Upper lobe of left lung (tissue), 6 donors: ENCODE data around the gene ZBTB47. TPM values are rescaled to one million over a fixed set of nuclear protein-coding genes. Genes with fewer than 3 reads are reported as not detected.
A peak's percentile ranks its signal among the peaks of the same experiment; 100 is the strongest.

Experiments used
- ATAC-seq, 2 donors: fragments of 200-7000 bp; cut with Tn5 transposase; one replicate each; pipeline ENCODE4 v1.9.1; 2022; ENCODE audit warnings: mild to moderate bottlenecking in 2 of 2, moderate library complexity in 2 of 2; ENCODE audit not compliant: low FRiP score in 2 of 2
- DNase-seq, 2 donors: peaks; one replicate each; pipeline ENCODE4 v3.0.0-alpha.2; 2019 to 2020
- H3K27ac ChIP-seq, 4 donors: fragments of 200-600 bp; sonication (generic); one replicate each; pipeline ENCODE4 v1.5.1; 2016 to 2019
- H3K27me3 ChIP-seq, 4 donors: fragments of 200-600 bp; sonication (generic); one replicate each; pipeline ENCODE4 v1.5.1; 2017 to 2019
- H3K36me3 ChIP-seq, 4 donors: fragments of 200-600 bp; sonication (generic); one replicate each; pipeline ENCODE4 v1.5.1; 2016 to 2019
- H3K4me1 ChIP-seq, 4 donors: fragments of 200-600 bp; sonication (generic); one replicate each; pipeline ENCODE4 v1.5.1; 2018 to 2019
- H3K4me3 ChIP-seq, 4 donors: fragments of 200-600 bp; sonication (generic); one replicate each; pipeline ENCODE4 v1.5.1; 2017 to 2019; ENCODE audit warnings: mild to moderate bottlenecking in 2 of 4, moderate library complexity in 1 of 4
- H3K9me3 ChIP-seq, 4 donors: fragments of 200-600 bp; sonication (generic); one replicate each; pipeline ENCODE4 v1.5.1; 2018 to 2019
- EP300 ChIP-seq, 4 donors: sonication (generic); formaldehyde crosslinking; IDR thresholded peaks; one replicate each; pipeline ENCODE4 v1.5.1; 2017; ENCODE audit warnings: antibody characterized with exemption in 4 of 4, control low read depth in 2 of 4
- POLR2A ChIP-seq, 4 donors: fragments of 450-650 bp; IDR thresholded peaks; one replicate each; pipeline ENCODE4 v1.5.1; 2016 to 2017; ENCODE audit warnings: antibody characterized with exemption in 4 of 4, mild to moderate bottlenecking in 2 of 4
- POLR2AphosphoS5 ChIP-seq, 2 donors: sonication (generic); formaldehyde crosslinking; IDR thresholded peaks; one replicate each; pipeline ENCODE4 v1.5.1; 2017; ENCODE audit warnings: antibody characterized with exemption in 2 of 2
- WGBS, 2 donors: methylation state at CpG; one replicate each; pipeline ENCODE4 v1.1.5; 2017 to 2018; 5-methylcytosine and 5-hydroxymethylcytosine counted together
- total RNA-seq, 6 donors: library from RNA; depleted of rRNA in 4 of 6; stranded (reverse); fragments of >200 nt in 4 of 6; gene quantifications; one replicate each; pipeline versions ENCODE4 v1.1.0 to v1.2.1, GENCODE V29; 2016 to 2021
- TF ChIP-seq, protein P1 (sequence below), 6 experiments: fragments of 450-650 bp in 4 of 6; fragments of 200-600 bp in 2 of 6; sonication (generic) in 2 of 6; IDR thresholded peaks; one replicate each; pipeline ENCODE4 v1.5.1; 2016 to 2019; ENCODE audit warnings: antibody characterized with exemption in 6 of 6
- donor health status: DM: no; HTN: no; CAD: no; lungs with moderate emphysema.
- donor health status: DM: no; HTN: yes; CAD: no; lungs with severe emphysema.

Gene ZBTB47
- total RNA-seq, 6 donors from 2014 or later: 25.1 to 35.8 (median 29.9) TPM

DNA sequence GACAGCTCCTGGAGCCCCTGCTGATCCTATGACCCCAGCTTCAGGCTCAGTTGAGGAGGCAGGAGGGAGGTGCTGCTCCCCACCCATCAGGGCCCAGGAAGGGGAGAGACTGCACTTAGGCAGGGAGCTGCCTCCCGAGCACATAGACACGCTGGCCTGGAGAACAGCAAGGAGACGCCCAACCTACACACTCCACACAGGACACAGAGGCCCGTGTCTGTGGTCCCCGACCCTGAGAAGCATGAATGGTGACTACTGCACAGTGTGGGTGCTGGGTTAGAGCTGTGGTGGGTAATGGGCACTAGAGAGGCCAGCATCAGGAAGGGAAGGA is 50.2 kb downstream of the ZBTB47 start:
- Histone ChIP-seq H3K4me1 (peaks cover 0 to 6% (median 2%) of the 10 kb centered on the region in 4 donors), H3K9me3 (no peaks in the 10 kb centered on the region), H3K4me3 (no peak overlapping the region), H3K27me3 (no peaks in the 10 kb centered on the region), H3K36me3 (no peaks in the 10 kb centered on the region), H3K27ac (no peak overlapping the region)
- TF ChIP-seq POLR2A (IDR thresholded peaks at IDR 0.05): no peak
- TF ChIP-seq, protein P1, sequence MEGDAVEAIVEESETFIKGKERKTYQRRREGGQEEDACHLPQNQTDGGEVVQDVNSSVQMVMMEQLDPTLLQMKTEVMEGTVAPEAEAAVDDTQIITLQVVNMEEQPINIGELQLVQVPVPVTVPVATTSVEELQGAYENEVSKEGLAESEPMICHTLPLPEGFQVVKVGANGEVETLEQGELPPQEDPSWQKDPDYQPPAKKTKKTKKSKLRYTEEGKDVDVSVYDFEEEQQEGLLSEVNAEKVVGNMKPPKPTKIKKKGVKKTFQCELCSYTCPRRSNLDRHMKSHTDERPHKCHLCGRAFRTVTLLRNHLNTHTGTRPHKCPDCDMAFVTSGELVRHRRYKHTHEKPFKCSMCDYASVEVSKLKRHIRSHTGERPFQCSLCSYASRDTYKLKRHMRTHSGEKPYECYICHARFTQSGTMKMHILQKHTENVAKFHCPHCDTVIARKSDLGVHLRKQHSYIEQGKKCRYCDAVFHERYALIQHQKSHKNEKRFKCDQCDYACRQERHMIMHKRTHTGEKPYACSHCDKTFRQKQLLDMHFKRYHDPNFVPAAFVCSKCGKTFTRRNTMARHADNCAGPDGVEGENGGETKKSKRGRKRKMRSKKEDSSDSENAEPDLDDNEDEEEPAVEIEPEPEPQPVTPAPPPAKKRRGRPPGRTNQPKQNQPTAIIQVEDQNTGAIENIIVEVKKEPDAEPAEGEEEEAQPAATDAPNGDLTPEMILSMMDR (IDR thresholded peaks at IDR 0.05): no peak
- TF ChIP-seq EP300 (IDR thresholded peaks at IDR 0.05): no peak
- TF ChIP-seq POLR2AphosphoS5 (IDR thresholded peaks at IDR 0.05): no peak
- DNase-seq: peak in 1 of 2 donors; percentile 3
- ATAC-seq: no peak
- WGBS, 2 donors: 77% methylated on average over 5 of the region's 5 CpGs; no CpG with 5 or more reads in 1 of the 2 donors

DNA sequence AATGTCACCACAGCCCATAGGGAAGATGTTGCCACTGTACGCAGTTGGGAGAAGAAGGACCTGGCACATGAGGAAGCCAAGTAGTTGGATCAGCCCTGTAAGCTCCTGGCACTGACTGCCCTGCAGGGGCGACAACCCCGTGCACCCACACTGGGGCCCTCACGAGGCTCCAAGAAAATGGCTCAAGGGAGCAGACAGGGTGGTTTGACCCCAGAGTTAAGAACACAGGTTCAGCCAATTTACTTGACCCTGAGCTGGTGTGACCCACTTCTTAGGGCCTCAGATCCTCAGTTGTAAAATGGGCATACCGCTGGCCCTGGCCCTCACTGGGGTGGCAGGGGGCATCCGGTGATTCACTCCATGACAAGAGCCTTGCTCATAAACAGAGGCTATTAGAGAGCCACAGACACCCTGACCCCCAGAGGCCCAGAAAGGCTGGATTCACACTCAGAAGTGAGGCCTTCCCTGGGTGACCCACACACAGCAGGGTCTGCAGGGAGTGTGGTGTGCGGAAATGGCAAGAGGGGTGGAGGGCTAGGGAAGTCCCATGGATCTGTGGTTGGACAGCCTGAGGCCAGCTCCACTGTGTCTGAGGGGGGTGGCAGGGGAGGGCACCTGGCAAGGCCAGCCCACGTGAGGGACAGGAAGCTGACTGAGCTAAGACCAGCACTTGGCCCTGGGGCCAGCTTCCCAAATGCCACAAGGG is 50.8 kb downstream of the ZBTB47 start:
- peaks cover 0 to 6% (median 0%) of the 10 kb centered on the region in 4 donors for H3K4me1 ChIP-seq
- TF ChIP-seq POLR2AphosphoS5 (IDR thresholded peaks at IDR 0.05): no peak
- TF ChIP-seq, protein P1 (IDR thresholded peaks at IDR 0.05): no peak
- no peak for TF ChIP-seq POLR2A (IDR thresholded peaks at IDR 0.05)
- TF ChIP-seq EP300 (IDR thresholded peaks at IDR 0.05): no peak
- no peaks in the 10 kb centered on the region for H3K36me3 ChIP-seq
- 84 to 88% methylated on average over 7 to 8 of the region's 8 CpGs for WGBS, 2 donors
- H3K4me3 ChIP-seq: no peak overlapping the region
- ATAC-seq (no peak), DNase-seq (no peak)
- no peak overlapping the region for H3K27ac ChIP-seq
- no peaks in the 10 kb centered on the region for H3K9me3 ChIP-seq
- H3K27me3 ChIP-seq: no peaks in the 10 kb centered on the region

DNA sequence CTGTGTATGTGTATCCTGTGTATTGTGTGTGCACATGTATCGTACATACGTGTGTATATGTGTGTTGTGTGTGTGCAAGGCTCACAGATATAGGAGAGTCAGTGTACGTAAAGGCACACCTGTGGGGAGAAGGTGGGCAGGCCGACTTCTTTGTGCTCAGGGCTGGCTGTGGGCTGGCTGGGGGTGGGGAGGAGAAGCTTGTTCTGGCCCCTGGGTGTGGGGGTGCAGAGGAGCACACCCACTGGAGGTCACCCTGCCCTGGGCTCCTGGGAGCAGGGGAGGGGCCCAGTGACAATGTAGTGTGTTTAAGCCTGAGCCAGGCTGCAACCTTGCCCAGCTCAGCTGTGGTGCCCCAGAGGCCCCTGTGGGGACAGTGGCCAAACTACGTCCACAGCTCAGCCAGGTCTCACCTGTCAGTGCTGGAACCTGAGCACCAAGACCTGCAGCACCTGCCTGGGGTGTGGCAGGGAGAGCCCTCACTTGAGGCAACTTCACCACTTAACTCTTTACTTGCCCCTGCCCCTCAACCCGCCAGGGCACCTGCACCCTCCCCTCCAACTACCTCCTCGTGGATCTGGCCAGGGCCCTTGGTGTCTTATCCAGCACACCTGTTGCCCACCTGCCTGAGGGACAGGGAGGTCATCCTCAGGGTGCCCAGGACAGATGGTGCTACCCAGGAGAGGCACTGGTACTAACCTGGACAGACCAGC is 51.7 kb downstream of the ZBTB47 start:
- H3K27me3 ChIP-seq: no peaks in the 10 kb centered on the region
- no peak for TF ChIP-seq EP300 (IDR thresholded peaks at IDR 0.05)
- TF ChIP-seq POLR2AphosphoS5 (IDR thresholded peaks at IDR 0.05): no peak
- TF ChIP-seq, protein P1 (IDR thresholded peaks at IDR 0.05): no peak
- no peak for TF ChIP-seq POLR2A (IDR thresholded peaks at IDR 0.05)
- ATAC-seq (no peak), DNase-seq (peak in 1 of 2 donors; percentile 15)
- H3K4me1 ChIP-seq: peaks cover 0 to 6% (median 0%) of the 10 kb centered on the region in 4 donors
- H3K27ac ChIP-seq: no peak overlapping the region
- H3K4me3 ChIP-seq: no peak overlapping the region
- no peaks in the 10 kb centered on the region for H3K9me3 ChIP-seq
- no peaks in the 10 kb centered on the region for H3K36me3 ChIP-seq
- WGBS, 2 donors: 75 to 77% methylated on average over 5 to 7 of the region's 7 CpGs

DNA sequence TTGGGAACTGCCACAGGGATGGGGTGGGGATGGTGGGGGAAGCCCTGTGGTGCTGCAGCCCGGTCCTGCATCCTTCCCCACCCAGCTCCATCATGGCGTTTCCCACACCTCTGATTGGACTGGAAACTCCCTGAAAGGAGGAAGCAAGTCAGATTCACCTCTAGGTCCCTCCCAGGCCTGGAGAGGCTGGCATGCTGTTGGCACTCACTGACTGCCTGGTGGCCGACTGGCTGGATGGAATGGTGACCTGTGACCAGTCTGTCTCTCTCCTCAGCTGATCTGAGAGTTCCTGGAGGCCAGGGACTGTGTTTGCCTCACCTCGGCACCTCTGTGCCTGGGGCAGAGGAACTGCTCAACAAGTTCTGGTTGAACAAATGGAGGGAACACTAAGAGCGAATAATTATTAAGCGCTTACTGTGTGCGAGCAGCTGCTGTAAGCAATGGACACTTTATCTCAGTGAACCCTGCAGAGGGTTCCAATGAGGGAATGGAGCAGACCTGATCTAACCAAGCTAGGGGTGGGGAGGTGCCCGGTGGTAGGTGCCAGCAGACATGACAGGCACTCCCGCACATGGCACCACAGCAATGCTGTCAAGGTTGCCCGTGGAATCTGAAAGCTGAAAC is 52.6 kb downstream of the ZBTB47 start:
- no peaks in the 10 kb centered on the region for H3K36me3 ChIP-seq
- H3K27ac ChIP-seq: no peak overlapping the region
- no peaks in the 10 kb centered on the region for H3K9me3 ChIP-seq
- no peak overlapping the region for H3K4me3 ChIP-seq
- WGBS, 2 donors: 78 to 79% methylated on average over 9 to 10 of the region's 10 CpGs
- no peak for ATAC-seq
- H3K4me1 ChIP-seq: peaks cover 0 to 6% (median 0%) of the 10 kb centered on the region in 4 donors
- DNase-seq: peak in 1 of 2 donors; percentile 12
- no peak for TF ChIP-seq EP300 (IDR thresholded peaks at IDR 0.05)
- no peak for TF ChIP-seq POLR2AphosphoS5 (IDR thresholded peaks at IDR 0.05)
- H3K27me3 ChIP-seq: no peaks in the 10 kb centered on the region
